Activated T-cell treated with anti-CD3 and anti-CD28 coated beads for 24 hours (primary cell): ENCODE results near the gene BAG2.

Experiments used
- DNase-seq: peaks from one replicate; pipeline ENCODE4 v3.0.0-alpha.2; 2020; ENCODE audit warnings: low read depth

The BAG2 gene

GRCh38 chr6:57172136-57173055, at the start of gene BAG2:
Gene BAG2 (plus strand): TSS chr6:57172326. CDS start chr6:57172698, 372 bp downstream.
- DNase-seq: peak; percentile 85

DNA sequence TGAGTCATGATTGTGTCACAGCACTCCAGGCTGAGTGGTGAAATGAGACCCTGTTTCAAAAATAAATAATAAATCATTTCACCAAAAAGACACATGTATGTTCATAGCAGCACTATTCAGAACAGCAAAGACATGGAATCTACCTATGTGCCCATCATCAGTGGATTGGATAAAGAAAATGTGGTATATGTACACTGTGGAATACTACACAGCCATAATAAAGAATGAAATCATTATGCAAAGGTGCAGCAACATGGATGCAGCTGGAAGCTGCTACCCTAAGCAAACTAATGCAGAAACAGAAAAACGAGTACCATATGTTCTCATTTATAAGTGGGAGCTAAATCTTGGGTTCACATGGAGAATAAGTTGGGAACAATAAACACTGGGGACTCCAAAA, 49.0 kb upstream of the BAG2 start:
- no peak for DNase-seq

DNA sequence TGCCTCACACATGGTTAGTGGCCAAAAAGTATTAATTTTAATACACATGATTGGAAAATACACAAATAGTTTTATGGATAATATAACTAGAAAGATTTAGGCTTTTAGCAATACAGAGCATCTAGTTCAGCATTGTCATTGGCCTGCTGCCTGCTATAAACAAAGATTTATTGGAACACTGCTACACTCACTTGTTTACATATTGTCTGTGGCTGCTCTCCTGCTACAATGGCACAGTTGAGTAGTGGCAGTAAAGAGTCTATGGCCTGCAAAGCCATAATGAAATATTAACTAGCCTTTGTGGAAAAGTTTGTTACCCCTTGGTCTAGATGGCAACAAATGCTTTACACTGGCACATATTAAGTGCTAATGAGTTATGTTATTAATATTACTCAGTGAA, 44.4 kb upstream of the BAG2 start:
- DNase-seq: no peak

GRCh38 chr6:57130661-57131177, 41.4 kb upstream of the BAG2 start:
- no peak for DNase-seq

GRCh38 chr6:57134954-57135353, 37.2 kb upstream of the BAG2 start:
- no peak for DNase-seq

- no peak for DNase-seq
Measured at GRCh38 chr6:57135885-57136284, 36.2 kb upstream of the BAG2 start.

DNA sequence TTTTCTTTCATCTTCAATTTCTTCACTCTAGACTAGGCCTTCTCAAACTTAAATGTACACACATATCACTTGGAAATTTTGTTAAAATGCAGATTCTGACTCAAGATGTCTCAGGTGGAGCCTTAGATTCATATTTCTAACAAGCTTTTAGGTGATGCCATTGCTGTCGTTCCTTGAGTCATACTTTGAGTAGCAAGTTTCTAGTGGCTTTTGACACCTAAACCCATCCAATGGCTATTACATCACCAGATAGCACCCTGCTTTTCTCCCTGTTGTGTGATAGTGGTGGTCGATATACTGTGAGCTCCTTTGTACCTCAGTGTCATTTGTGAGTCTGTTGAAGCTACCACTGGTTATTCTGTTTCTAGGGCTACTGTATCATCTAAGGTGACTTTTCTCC, 34.8 kb upstream of the BAG2 start:
- DNase-seq: no peak

DNA sequence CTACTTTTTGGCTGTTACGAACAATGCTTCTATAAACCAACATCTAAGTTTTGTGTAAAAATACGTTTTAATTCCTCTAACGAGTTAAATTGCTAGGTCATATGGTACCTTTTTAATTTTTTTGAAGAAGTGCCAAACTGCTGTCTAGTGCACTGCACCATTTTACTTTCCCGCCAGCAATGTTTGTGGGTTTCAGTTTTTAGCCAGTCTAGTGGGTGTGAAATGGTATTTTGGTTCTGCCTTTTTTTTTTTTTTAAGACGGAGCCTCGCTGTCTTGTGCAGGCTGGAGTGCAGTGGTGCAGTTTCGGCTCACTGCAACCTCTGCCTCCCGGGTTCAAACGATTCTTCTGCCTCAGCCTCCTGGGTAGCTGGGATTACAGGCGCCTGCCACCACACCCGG, 34.1 kb upstream of the BAG2 start:
- no peak for DNase-seq

DNA sequence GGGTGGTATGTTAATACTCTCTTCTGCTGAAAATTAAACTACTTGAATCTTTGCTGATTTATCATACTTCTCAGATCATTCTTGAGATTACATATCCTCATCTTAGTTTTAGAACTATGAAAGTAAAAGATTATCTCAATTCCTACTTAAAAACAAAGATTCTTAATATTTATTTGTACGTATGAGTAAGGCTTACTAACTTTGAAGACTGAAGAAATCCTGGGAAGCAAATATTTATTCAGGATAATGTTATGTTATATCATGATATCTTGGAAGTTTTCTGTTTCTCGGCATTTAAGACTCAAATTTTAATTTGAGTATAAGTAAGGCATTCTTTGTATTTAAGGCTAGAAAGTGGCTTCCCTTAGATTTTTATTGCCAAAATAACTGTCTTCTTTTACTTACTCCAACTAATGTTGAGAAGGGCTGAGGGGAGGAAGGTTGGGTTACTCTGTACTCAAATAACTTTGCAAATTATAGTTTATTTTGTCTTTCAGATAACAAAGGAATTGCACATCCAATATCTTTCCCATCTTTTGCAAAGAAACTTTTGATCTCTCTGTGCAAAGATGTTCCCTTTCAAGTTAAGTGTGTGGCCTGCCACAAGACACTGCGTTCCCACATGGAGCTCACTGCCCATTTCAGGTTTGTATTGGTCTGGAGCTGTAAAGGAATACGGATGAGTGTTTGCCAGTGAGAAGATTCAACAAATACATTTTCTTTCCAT, 30.5 kb upstream of the BAG2 start:
- DNase-seq: no peak

DNA sequence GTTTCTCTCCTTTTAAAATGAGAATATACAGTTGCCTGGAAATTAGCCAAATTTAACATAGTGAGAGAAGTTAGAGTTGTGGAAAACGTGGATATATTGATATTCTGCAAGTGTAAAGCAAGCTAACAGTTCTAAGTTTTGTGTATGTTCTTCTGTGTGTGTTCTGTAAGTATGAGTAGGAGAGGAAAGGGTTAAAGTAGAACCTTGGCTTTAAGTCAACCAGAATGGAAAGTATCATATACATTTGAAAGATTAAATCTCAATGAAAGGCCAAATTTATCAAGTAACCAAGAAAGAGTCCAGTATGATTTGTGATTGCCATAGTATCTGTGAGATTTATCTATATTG, 30.0 kb upstream of the BAG2 start:
- DNase-seq: no peak

DNA sequence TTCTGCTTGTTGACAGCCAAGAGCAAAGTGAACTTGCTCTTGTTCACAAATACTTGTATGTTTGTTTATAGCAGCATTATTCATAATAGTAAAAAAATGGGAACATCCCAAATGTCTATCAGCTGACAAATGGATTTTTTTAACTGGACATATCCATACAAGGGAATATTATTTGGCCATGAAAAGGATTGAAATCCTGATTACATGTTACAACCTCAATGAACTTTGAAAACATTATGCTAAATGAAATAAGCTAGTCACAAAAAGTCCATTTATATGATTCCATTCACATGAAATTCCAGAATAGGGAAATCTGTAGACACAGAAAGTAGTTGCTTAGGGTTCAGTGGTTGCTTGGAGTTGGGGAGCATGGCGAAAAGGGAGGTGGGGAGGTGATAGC, 28.4 kb upstream of the BAG2 start:
- no peak for DNase-seq

DNA sequence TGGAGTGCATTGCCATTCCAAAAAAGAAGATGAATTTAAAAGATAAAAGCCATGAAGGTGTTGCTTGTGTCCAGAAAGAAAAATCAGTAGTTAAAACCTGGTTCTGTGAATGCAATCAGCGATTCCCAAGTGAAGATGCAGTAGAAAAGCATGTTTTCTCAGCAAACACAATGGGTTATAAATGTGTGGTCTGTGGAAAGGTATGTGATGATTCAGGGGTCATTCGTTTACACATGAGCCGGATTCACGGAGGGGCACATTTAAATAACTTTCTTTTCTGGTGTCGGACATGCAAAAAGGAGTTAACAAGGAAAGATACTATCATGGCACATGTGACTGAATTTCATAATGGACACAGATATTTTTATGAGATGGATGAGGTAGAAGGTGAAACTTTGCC, 24.7 kb upstream of the BAG2 start:
- no peak for DNase-seq

GRCh38 chr6:57147955-57148858, 23.9 kb upstream of the BAG2 start:
- no peak for DNase-seq

DNA sequence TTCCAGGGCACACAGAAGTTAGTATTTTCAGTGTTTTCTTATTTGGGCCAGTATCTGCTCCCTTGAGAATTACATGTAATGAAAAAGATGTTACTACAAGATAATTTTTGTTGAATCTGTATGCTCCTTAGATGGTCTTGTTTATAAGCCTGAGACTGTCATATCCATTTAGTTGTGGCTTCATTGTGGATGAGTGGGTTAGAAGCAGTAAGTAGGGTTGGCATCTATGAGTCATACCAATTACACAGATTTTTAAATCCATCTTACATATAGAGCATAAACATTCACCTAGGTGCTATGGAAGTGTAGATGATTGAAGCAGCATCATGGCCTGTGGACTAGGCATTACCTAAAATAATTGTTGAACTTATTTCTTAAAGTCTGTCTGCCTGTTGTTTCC, 13.5 kb upstream of the BAG2 start:
- DNase-seq: no peak

DNA sequence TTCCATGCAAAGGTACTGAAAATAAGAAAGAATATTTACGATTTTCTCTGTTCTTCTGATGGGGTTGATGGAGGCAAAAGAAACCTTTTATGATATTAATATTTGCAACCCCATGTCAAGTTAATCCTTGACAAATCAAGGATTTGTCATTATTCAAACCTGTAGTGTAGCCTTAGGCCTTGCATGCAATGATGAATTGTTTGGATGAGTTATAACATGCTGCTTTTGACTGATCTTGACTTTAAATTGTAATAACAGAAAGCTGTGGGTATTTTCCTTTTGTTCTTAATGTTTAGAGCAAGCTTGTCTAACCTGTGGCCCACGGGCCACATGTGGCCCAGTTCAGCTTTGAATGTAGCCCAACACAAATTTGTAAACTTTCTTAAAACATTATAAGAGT, 13.0 kb upstream of the BAG2 start:
- no peak for DNase-seq

DNA sequence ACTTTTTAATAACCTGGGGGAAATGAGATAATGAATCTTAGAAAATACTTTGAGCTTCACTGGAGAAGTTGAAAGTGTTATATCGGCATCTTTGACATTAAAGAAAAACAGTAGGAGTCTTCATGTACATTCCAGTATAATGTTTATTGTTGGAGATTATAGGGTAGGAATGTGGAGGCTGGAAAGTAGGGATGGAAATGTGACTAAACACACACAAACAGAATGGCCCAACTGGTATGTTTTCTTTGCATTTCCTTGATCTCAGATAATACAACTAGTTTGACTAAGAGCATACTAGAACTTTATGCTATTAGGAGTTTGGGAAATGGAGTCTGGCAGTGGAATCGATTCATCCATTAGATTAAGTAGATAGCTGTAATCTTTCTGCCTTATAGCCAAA, 10.1 kb upstream of the BAG2 start:
- DNase-seq: no peak

DNA sequence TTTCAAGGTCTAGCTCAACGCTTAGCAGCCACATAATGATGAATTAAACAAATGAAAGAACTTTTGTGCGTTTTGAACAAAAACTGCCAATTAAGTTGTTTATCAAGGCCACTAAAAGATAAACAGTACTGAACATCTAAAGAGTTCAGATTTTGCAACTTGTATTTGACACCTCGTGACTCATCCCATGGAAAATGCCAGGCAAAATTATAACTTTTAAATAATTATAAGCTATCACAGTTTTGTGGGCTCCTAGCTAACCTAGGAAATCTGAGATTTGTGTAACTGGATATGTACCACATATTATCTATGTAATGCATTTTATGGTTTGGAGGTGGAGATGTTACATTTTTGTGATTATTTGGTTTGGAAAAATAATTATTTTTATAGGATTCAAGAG, 9.6 kb upstream of the BAG2 start:
- no peak for DNase-seq

DNA sequence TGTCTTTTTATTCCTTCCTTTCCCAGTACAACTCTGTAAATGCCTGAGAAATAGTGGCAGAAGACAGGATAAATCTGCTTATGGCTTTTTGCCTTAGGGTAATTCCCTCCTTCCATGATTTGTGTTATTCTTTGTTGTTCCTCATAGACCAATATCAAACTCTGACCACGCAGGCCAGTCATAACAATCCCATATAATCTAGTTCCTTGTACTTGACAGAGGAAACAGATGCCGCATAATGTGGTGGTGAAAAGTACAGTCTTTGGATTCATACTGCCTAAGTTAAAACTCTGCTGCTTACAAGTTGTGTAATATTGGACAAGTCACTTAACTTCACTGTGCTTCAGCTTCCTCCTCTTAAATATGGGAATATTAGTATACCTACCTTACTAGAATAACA, 8.2 kb upstream of the BAG2 start:
- DNase-seq: no peak

- DNase-seq: no peak
Measured at GRCh38 chr6:57165080-57165479, 7.0 kb upstream of the BAG2 start.

DNA sequence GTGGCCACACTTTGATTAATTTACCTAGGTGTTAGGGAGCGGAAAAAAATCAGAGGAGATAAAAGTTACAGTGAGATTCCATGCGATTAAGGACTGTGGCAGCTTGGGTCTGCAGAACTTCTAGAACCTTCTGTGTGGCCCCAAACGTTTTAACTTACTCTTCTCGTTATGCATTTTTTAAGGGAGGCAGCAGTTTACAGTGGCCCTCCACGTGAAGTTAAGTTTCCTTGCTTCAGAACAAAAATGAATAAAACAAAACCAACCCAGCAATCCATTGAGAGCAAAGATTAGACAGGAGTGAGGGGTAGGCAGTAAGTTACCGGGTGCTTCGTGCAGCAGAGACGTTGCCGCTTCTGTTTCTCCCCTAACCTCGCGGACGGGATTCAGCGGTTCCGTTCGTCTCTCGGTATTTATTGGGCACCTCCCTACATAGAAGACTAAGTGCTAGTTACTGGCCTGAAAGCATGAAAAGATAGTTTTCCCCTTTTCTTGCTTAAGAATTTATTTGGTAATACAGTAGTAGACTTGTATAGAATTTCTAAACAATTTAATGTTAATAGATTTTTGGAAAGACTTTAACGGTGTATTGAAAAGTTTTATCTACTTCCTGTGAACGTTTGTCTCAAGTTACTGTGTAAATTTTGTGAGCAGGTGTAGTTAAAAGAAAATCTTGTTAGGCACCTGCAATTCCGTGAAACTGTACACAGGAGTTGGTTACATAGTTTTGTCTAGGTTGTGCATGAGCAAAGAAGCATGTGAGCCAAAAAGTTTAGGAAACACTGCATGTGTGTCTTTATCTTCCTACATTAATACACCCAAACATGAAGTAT, 1.1 kb downstream of the BAG2 start:
- DNase-seq: peak; percentile 14

GRCh38 chr6:57173886-57174510, 1.9 kb downstream of the BAG2 start:
- DNase-seq: no peak
